NCI-H1436 treated with DMSO at 0.1 percent for 48 hours (cell line): ENCODE measurements around the gene C2CD2L.
A peak's percentile ranks its signal among the peaks of the same experiment; 100 is the strongest.
"Not testable (repeated sequence)": the region's sequence is repeated elsewhere in the genome, so short reads cannot be mapped to it uniquely, and the experiment has no call there.

Source experiments
- DNase-seq: peaks from one replicate; lab custom pipeline; 2025; lab: John Stamatoyannopoulos, UW

C2CD2L gene

GRCh38 chr11:119115484-119116234 lies 8.5 kb downstream of the C2CD2L start:
- no peak for DNase-seq

GRCh38 chr11:119116235-119116594 lies 9.1 kb downstream of the C2CD2L start:
- DNase-seq, result no peak

- no peak for DNase-seq
Observed at GRCh38 chr11:119116601-119117000, 9.5 kb downstream of the C2CD2L start.

DNA sequence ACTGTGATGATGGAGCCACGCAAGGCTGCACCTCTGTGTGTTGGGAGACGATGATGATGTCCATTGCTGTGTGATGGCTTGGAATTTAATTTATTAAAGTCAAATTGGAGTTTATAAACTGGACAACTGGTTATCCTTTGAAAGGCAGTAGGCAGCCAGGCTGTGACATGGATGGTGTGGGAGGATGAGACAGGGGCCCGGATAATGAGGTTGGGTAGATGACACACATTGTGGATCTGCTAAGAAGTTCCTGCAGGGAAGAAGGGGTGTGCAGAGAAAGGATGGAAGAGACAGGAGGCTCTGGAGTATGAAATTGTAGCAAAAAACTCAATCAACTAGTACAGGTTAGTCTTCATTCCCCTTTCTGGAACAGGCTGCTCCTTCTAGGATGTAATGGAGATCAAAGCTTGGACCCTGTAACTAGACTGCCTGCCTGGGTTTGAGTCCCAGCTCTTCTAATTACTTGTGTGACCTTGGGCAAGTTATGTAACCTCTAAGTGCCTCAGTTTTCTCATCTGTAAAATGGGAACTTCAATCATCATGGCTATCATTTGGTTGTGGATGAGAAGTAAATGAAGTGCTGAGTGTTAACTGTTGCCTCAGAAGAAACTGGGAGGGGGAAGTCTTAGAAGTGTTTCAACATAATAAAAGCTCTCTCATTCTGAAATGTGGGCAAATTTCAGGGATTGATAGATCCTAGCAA lies 10.0 kb downstream of the C2CD2L start:
- no peak for DNase-seq

- DNase-seq, result no peak
Observed at GRCh38 chr11:119118227-119118626, 11.1 kb downstream of the C2CD2L start.

DNA sequence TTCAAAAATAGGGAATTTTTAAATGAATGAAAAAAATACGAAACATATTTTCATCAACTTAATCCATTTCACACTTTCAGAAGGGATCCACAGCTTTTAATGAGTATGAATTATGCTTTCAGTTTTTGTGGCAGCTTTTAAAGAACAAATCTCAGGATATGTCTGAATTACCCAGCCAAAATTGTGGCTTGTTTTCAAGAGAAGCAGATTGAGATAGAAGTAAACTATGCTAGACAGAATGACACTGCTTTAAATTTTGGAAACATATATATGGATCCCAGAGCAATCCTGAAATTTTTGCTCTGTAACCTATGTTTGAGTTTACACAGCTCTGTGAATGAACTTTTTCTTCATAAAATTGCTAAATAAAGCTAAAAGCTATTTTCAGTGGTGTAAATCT lies 11.8 kb downstream of the C2CD2L start:
- no peak for DNase-seq

GRCh38 chr11:119120639-119121007 lies 13.5 kb downstream of the C2CD2L start:
- DNase-seq, result no peak

DNA sequence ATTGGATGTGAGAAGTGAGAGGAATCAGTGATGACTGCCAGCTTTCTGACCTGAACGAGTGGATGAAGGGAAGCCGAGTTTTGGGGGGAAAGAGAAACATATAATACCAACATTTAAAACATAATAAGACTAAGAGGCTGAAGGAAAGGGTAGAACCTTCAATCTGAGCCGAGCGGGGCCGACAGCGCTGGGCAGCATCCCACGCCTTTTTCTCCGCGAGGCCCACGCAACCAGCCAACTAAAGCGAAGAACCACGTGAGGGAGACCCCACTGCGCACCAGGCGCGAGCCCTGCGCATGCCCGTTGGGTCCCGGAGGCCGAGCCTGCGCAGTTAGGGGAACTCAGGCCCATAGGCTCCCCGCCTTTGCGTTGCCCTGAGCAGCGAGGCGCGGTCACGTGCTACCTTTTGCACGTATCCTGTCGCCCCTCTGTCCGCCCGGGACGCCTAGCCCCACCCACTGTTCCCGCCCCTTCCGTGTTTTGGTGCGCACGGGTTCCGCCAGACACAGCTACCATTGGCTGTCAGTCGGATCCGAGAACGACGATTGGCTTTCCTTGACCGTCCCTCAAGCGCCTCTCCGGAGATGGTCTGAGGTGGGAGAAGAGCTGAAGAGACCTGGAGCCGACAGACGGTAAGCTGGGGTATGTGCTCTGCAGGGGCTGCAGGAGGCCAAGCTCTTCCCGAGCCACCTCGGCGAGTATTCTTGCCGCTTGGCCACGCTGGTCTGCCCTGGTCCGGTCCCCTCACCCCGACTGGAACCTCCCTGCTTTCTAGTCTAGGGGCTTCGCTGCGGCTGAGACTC lies 14.1 kb downstream of the C2CD2L start, which contains the start of gene HINFP:
HINFP (plus strand) TSS at position 573 of the 803 bp plus-strand sequence. CDS start 5,365 bp downstream, outside the sequence.
- peak; percentile 91 for DNase-seq

- no peak for DNase-seq
Observed at GRCh38 chr11:119121811-119122124, 14.6 kb downstream of the C2CD2L start.

- no peak for DNase-seq
Observed at GRCh38 chr11:119125821-119126220, 18.7 kb downstream of the C2CD2L start.

DNA sequence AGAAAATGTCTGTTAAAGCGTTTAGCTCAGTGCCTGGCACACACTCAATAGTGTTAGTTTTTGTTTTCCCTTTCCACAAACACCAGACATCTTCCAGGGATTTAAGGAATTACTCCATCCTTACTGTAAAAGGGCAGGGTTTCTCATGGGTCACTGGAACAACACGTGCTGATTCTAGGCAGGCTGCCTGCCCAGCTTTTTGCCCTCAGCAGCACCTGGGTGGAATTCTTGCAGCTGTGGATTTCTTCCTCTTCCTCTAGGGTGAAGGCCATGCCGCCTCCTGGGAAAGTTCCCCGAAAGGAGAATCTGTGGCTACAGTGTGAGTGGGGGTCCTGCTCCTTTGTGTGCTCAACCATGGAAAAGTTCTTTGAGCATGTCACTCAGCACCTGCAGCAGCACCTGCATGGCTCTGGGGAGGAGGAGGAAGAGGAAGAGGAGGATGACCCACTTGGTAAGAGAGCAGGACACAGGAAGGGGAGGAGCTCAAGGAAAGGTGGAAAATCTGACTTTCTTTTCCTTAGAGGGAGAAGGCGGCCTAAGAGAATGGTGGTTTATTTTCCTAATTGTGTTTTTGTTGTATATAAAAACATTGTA lies 19.6 kb downstream of the C2CD2L start:
- DNase-seq, result no peak

DNA sequence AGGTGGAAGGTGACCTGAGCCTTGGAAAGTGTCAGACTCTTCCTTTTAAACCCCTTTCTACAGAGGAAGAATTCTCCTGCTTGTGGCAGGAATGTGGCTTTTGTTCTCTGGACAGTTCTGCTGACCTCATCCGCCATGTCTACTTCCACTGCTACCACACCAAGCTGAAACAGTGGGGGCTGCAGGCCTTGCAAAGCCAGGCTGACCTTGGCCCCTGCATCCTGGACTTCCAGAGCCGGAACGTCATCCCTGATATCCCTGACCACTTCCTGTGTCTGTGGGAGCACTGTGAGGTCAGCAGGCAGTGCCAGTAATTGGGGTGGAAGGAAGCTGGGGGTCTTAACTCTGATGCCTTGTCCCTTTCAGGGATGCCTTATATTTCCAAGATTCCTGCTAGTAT lies 23.5 kb downstream of the C2CD2L start:
- DNase-seq, result no peak

- no peak for DNase-seq
Observed at GRCh38 chr11:119134389-119134978, 27.3 kb downstream of the C2CD2L start.

DNA sequence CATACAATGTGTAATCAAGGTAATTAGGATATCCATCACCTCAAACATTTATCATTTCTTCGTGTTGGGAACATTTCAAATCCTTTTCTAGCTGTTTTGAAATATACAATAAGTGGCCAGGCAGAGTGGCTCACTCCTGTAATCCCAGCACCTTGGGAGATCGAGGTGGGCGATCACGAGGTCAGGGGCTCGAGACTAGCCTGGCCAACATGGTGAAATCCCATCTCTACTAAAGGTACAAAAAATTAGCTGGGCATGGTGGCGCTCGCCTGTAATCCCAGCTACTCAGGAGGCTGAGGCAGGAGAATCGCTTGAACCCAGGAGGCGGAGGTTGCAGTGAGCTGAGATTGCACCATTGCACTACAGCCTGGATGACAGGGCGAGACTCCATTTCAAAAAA lies 32.1 kb downstream of the C2CD2L start:
- DNase-seq, result not testable (repeated sequence)

GRCh38 chr11:119144825-119145486 lies 37.8 kb downstream of the C2CD2L start:
- DNase-seq, result no peak

DNA sequence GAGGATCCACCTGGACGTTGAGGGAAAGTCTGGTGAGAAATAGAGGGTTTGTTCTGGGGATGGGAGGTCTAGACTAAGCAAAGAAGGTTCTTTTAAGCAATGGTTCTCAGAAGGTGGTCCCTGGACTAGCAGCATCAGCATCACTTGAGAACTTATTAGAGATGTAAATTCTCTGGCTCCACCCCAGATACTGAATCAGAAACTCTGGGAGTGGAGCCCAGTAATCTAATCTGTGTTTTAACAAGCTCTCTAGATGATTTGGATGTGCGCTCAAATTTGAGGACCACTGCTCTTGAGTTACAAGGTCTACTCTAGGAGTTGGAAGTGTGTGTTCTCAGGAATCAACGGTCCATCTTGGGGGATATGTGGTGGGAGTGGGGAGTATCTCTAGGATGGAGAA lies 38.4 kb downstream of the C2CD2L start:
- no peak for DNase-seq

GRCh38 chr11:119147604-119148333 lies 40.6 kb downstream of the C2CD2L start:
- DNase-seq, result no peak

GRCh38 chr11:119148720-119149017 lies 41.5 kb downstream of the C2CD2L start:
- DNase-seq, result no peak

DNA sequence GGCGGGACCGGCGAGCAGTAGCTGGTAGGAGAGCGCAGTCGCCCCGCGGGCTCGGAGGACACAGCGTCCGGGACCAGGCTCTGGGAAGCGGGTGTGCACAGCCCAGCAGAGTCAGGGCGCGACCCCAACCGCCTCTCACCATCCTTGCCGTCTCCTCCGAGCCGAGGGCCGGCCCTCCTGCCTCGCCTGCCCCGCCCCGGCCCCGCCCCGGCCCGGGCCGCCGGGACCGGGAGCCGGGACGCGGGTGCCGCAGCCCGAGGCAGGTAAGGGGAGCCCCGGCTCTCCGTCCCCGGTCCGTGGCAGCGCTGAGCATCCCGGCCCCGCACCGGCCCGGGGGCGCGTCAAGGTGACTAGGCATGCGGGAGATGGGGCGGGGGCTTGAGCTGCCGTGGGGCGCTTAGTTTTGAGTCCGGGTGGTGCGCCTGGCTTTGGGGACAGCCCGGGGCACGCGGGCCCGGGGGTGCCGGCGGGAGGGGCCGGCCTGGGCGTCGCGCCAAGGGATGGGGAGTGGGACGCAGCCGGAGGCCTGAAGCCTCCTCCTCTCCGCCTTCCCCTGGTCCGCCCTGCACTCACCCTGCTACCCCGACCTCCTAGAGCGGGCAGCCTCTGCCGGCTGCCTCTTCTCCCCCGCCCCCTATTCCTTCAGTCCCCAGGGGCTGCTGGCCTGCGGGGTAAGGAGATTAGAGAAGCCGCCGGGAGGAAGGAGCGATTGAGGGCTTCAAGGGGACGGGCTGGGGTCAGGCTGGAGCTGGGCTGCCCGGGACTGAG lies 42.1 kb downstream of the C2CD2L start, which contains the start of gene ABCG4:
ABCG4 (plus strand) TSS at position 35 of the 768 bp plus-strand sequence. CDS start 914 bp downstream, outside the sequence.
- DNase-seq, result no peak

- DNase-seq, result no peak
Observed at GRCh38 chr11:119149786-119150275, 42.7 kb downstream of the C2CD2L start.
